Measurements from ENCODE around the gene PI4K2B.
"Not testable (repeated sequence)": the region's sequence is repeated elsewhere in the genome, so short reads cannot be mapped to it uniquely, and the experiment has no call there.

DNA sequence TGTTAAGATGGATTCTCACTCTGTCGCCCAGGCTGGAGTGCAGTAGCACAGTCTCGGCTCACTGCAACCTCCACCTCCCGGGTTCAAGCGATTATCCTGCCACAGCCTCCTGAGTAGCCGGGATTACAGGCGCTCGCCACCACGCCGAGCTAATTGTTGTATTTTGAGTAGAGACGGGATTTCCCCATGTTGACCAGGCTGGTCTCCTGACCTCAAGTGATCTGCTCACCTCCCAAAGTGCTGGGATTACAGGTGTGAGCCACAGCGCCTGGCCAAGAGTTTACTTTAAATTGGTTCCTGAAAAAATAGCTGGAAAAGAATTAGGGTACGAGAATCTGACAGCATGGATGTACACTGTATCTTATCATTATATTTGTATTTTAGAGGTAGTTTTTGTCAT, 20.0 kb downstream of the PI4K2B start:
- TF ChIP-seq, protein P1, sequence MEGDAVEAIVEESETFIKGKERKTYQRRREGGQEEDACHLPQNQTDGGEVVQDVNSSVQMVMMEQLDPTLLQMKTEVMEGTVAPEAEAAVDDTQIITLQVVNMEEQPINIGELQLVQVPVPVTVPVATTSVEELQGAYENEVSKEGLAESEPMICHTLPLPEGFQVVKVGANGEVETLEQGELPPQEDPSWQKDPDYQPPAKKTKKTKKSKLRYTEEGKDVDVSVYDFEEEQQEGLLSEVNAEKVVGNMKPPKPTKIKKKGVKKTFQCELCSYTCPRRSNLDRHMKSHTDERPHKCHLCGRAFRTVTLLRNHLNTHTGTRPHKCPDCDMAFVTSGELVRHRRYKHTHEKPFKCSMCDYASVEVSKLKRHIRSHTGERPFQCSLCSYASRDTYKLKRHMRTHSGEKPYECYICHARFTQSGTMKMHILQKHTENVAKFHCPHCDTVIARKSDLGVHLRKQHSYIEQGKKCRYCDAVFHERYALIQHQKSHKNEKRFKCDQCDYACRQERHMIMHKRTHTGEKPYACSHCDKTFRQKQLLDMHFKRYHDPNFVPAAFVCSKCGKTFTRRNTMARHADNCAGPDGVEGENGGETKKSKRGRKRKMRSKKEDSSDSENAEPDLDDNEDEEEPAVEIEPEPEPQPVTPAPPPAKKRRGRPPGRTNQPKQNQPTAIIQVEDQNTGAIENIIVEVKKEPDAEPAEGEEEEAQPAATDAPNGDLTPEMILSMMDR (IDR thresholded peaks at IDR 0.05) = not testable (repeated sequence)
- not testable (repeated sequence) for TF ChIP-seq POLR2A (IDR thresholded peaks at IDR 0.05)
